ENCODE data around the gene SPDYE2.
"Not testable (repeated sequence)": the region's sequence is repeated elsewhere in the genome, so short reads cannot be mapped to it uniquely, and the experiment has no call there.

GRCh38 chr7:102578486-102578885 lies 27.5 kb downstream of the SPDYE2 start:
- not testable (repeated sequence) for TF ChIP-seq CTCF (IDR thresholded peaks at IDR 0.05); ZFX (IDR thresholded peaks at IDR 0.05; ENCODE audit: borderline replicate concordance)
